Measurements from ENCODE around the gene MGRN1. TPM values are rescaled to one million over a fixed set of nuclear protein-coding genes. Genes with fewer than 3 reads are reported as not detected.

The MGRN1 gene
- total RNA-seq, 4 donors from 2014 or later, result 15.8 to 25.6 (median 22.0) TPM

GRCh38 chr16:4688674-4689045 lies 64.0 kb downstream of the MGRN1 start:
- WGBS, 2 donors, result 90 to 92% methylated on average over 2 to 7 of the region's 22 CpGs
- H3K36me3 ChIP-seq, result peaks cover 14 to 72% (median 20%) of the 10 kb centered on the region in 3 donors
- intact Hi-C loops (cut with DNase I), result no loop called here

GRCh38 chr16:4689091-4689671 lies 64.6 kb downstream of the MGRN1 start:
- Histone ChIP-seq H3K27me3 (no peaks in the 10 kb centered on the region), H3K4me1 (peaks cover 7 to 28% (median 17%) of the 10 kb centered on the region in 3 donors), H3K4me3 (no peak overlapping the region), H3K36me3 (peaks cover 10 to 67% (median 20%) of the 10 kb centered on the region in 3 donors), H3K9me3 (no peaks in the 10 kb centered on the region), H3K27ac (no peak overlapping the region)
- 100% methylated on average over 1 of the region's 21 CpGs; no CpG with 5 or more reads in 1 of the 2 donors for WGBS, 2 donors
- TF ChIP-seq CTCF (IDR thresholded peaks at IDR 0.05) (no peak), POLR2A (IDR thresholded peaks at IDR 0.05) (no peak)
- no peak for DNase-seq
- intact Hi-C loops (cut with DNase I), result no loop called here

More at GRCh38 chr16:4688674-4689045, 64.0 kb downstream of the MGRN1 start:
- TF ChIP-seq POLR2A (IDR thresholded peaks at IDR 0.05) (no peak), CTCF (IDR thresholded peaks at IDR 0.05) (no peak)
- Histone ChIP-seq H3K27ac (no peak overlapping the region), H3K27me3 (no peaks in the 10 kb centered on the region), H3K9me3 (no peaks in the 10 kb centered on the region), H3K4me3 (no peak overlapping the region), H3K4me1 (peaks cover 7 to 25% (median 16%) of the 10 kb centered on the region in 3 donors)
- no peak for DNase-seq

GRCh38 chr16:4689864-4690704 lies 65.5 kb downstream of the MGRN1 start:
- Histone ChIP-seq H3K9me3 (no peaks in the 10 kb centered on the region), H3K4me3 (no peak overlapping the region), H3K4me1 (peaks cover 16 to 38% (median 25%) of the 10 kb centered on the region in 3 donors), H3K36me3 (peaks cover 7 to 62% (median 14%) of the 10 kb centered on the region in 3 donors), H3K27me3 (no peaks in the 10 kb centered on the region), H3K27ac (no peak overlapping the region)
- DNase-seq, result no peak
- WGBS, 2 donors, result 78 to 83% methylated on average over 19 to 27 of the region's 31 CpGs
- no peak for TF ChIP-seq CTCF (IDR thresholded peaks at IDR 0.05)
- TF ChIP-seq POLR2A (IDR thresholded peaks at IDR 0.05), result no peak
- intact Hi-C loops (cut with DNase I), result loop anchor here (10.0 kb wide), 1 partner anchor 265 kb away; the partner anchor contains the start of gene SEC14L5

GRCh38 chr16:4690946-4691665 lies 66.5 kb downstream of the MGRN1 start:
- Histone ChIP-seq H3K36me3 (peaks cover 5 to 62% (median 7%) of the 10 kb centered on the region in 3 donors), H3K27ac (no peak overlapping the region), H3K27me3 (no peaks in the 10 kb centered on the region), H3K4me3 (no peak overlapping the region), H3K9me3 (no peaks in the 10 kb centered on the region), H3K4me1 (peaks cover 18 to 48% (median 25%) of the 10 kb centered on the region in 3 donors)
- no peak for DNase-seq
- TF ChIP-seq POLR2A (IDR thresholded peaks at IDR 0.05), result no peak
- TF ChIP-seq CTCF (IDR thresholded peaks at IDR 0.05), result no peak
- WGBS, 2 donors, result 63 to 65% methylated on average over 3 to 15 of the region's 19 CpGs
- intact Hi-C loops (cut with DNase I), result loop anchor here (10.0 kb wide), 1 partner anchor 264 kb away; the partner anchor contains the start of gene SEC14L5
